Mononuclear cell (primary cell): ENCODE measurements around the gene SERTM2. TPM values are rescaled to one million over a fixed set of nuclear protein-coding genes. Genes with fewer than 3 reads are reported as not detected.

Source experiments
- H3K27me3 ChIP-seq: 2 replicates; pipeline ENCODE4 v1.6.0; 2011; ENCODE audit warnings: low read length, control low read depth; ENCODE audit not compliant: insufficient read depth
- H3K4me1 ChIP-seq: 2 replicates; pipeline ENCODE4 v1.5.1; 2011; ENCODE audit warnings: mild to moderate bottlenecking, low read length, control low read depth; ENCODE audit not compliant: insufficient read depth
- H3K4me3 ChIP-seq: 2 replicates; pipeline ENCODE4 v1.5.1; 2011; ENCODE audit warnings: mild to moderate bottlenecking, low read length, moderate library complexity
- H3K9me3 ChIP-seq: 2 replicates; pipeline ENCODE4 v1.5.1; 2011; ENCODE audit warnings: low read depth, mild to moderate bottlenecking, control low read depth, low read length
- total RNA-seq: library from RNA; depleted of rRNA; stranded (reverse); fragments of >200 nt; gene quantifications from one replicate; pipeline ENCODE4 v1.2.3, GENCODE V29; 2012

The SERTM2 gene
- under 0.01 TPM for total RNA-seq

GRCh38 chrX:111511477-111511876 lies at the start of gene SERTM2:
TSS of gene SERTM2 (plus strand) at chrX:111511645. CDS start at chrX:111518858, 7,213 bp downstream.
- Histone ChIP-seq H3K4me1 (no peaks in the 10 kb centered on the region), H3K9me3 (no peaks in the 10 kb centered on the region), H3K4me3 (no peak within 1 kb of the TSS), H3K27me3 (no peaks in the 10 kb centered on the region)

GRCh38 chrX:111465669-111466068 lies 45.8 kb upstream of the SERTM2 start:
- Histone ChIP-seq H3K9me3 (no peaks in the 10 kb centered on the region), H3K4me1 (no peaks in the 10 kb centered on the region), H3K27me3 (no peaks in the 10 kb centered on the region), H3K4me3 (no peak overlapping the region)

GRCh38 chrX:111467896-111468295 lies 43.5 kb upstream of the SERTM2 start:
- H3K27me3 ChIP-seq, result no peaks in the 10 kb centered on the region
- H3K4me1 ChIP-seq, result no peaks in the 10 kb centered on the region
- no peak overlapping the region for H3K4me3 ChIP-seq
- H3K9me3 ChIP-seq, result no peaks in the 10 kb centered on the region

- no peak overlapping the region for H3K4me3 ChIP-seq
- no peaks in the 10 kb centered on the region for H3K9me3 ChIP-seq
- H3K27me3 ChIP-seq, result no peaks in the 10 kb centered on the region
- no peaks in the 10 kb centered on the region for H3K4me1 ChIP-seq
Observed at GRCh38 chrX:111470681-111471403, 40.6 kb upstream of the SERTM2 start.

GRCh38 chrX:111481896-111482295 lies 29.5 kb upstream of the SERTM2 start:
- no peaks in the 10 kb centered on the region for H3K9me3 ChIP-seq
- no peaks in the 10 kb centered on the region for H3K27me3 ChIP-seq
- no peaks in the 10 kb centered on the region for H3K4me1 ChIP-seq
- H3K4me3 ChIP-seq, result no peak overlapping the region

- Histone ChIP-seq H3K4me1 (no peaks in the 10 kb centered on the region), H3K9me3 (no peaks in the 10 kb centered on the region), H3K4me3 (no peak overlapping the region), H3K27me3 (no peaks in the 10 kb centered on the region)
Observed at GRCh38 chrX:111483135-111483534, 28.3 kb upstream of the SERTM2 start.

GRCh38 chrX:111483881-111484280 lies 27.6 kb upstream of the SERTM2 start:
- H3K4me3 ChIP-seq, result no peak overlapping the region

GRCh38 chrX:111490688-111491087 lies 20.8 kb upstream of the SERTM2 start:
- Histone ChIP-seq H3K4me1 (no peaks in the 10 kb centered on the region), H3K9me3 (no peaks in the 10 kb centered on the region), H3K27me3 (no peaks in the 10 kb centered on the region)

More at GRCh38 chrX:111483881-111484280, 27.6 kb upstream of the SERTM2 start:
- Histone ChIP-seq H3K9me3 (no peaks in the 10 kb centered on the region), H3K27me3 (no peaks in the 10 kb centered on the region), H3K4me1 (no peaks in the 10 kb centered on the region)

GRCh38 chrX:111492085-111492484 lies 19.4 kb upstream of the SERTM2 start:
- Histone ChIP-seq H3K9me3 (no peaks in the 10 kb centered on the region), H3K4me1 (no peaks in the 10 kb centered on the region), H3K4me3 (no peak overlapping the region), H3K27me3 (no peaks in the 10 kb centered on the region)

More at GRCh38 chrX:111490688-111491087, 20.8 kb upstream of the SERTM2 start:
- H3K4me3 ChIP-seq, result no peak overlapping the region

GRCh38 chrX:111498538-111499103 lies 12.8 kb upstream of the SERTM2 start:
- no peaks in the 10 kb centered on the region for H3K4me1 ChIP-seq
- no peaks in the 10 kb centered on the region for H3K27me3 ChIP-seq
- H3K4me3 ChIP-seq, result no peak overlapping the region
- H3K9me3 ChIP-seq, result no peaks in the 10 kb centered on the region

GRCh38 chrX:111503485-111503993 lies 7.9 kb upstream of the SERTM2 start:
- Histone ChIP-seq H3K27me3 (no peaks in the 10 kb centered on the region), H3K9me3 (no peaks in the 10 kb centered on the region), H3K4me3 (no peak overlapping the region), H3K4me1 (no peaks in the 10 kb centered on the region)

- Histone ChIP-seq H3K4me1 (no peaks in the 10 kb centered on the region), H3K9me3 (no peaks in the 10 kb centered on the region), H3K27me3 (no peaks in the 10 kb centered on the region), H3K4me3 (no peak overlapping the region)
Observed at GRCh38 chrX:111504941-111505340, 6.5 kb upstream of the SERTM2 start.

- Histone ChIP-seq H3K27me3 (no peaks in the 10 kb centered on the region), H3K9me3 (no peaks in the 10 kb centered on the region), H3K4me1 (no peaks in the 10 kb centered on the region)
Observed at GRCh38 chrX:111505783-111506182, 5.7 kb upstream of the SERTM2 start.

GRCh38 chrX:111506826-111507225 lies 4.6 kb upstream of the SERTM2 start:
- Histone ChIP-seq H3K4me3 (no peak overlapping the region), H3K9me3 (no peaks in the 10 kb centered on the region), H3K4me1 (no peaks in the 10 kb centered on the region), H3K27me3 (no peaks in the 10 kb centered on the region)

More at GRCh38 chrX:111505783-111506182, 5.7 kb upstream of the SERTM2 start:
- H3K4me3 ChIP-seq, result no peak overlapping the region

GRCh38 chrX:111507933-111508332 lies 3.5 kb upstream of the SERTM2 start:
- H3K4me3 ChIP-seq, result no peak overlapping the region
- no peaks in the 10 kb centered on the region for H3K9me3 ChIP-seq
- no peaks in the 10 kb centered on the region for H3K4me1 ChIP-seq
- no peaks in the 10 kb centered on the region for H3K27me3 ChIP-seq

GRCh38 chrX:111515298-111515697 lies 3.9 kb downstream of the SERTM2 start:
- Histone ChIP-seq H3K4me1 (no peaks in the 10 kb centered on the region), H3K4me3 (no peak overlapping the region), H3K27me3 (no peaks in the 10 kb centered on the region), H3K9me3 (no peaks in the 10 kb centered on the region)
